Skeletal muscle satellite cell (primary cell): ENCODE results near the gene AJAP1.

Experiments used
- H3K27me3 ChIP-seq: 2 replicates; pipeline ENCODE4 v1.7.0; 2013; ENCODE audit warnings: low read length; ENCODE audit not compliant: control insufficient read depth, insufficient read depth
- H3K36me3 ChIP-seq: 2 replicates; pipeline ENCODE4 v1.7.0; 2013; ENCODE audit warnings: mild to moderate bottlenecking, control low read depth, low read length; ENCODE audit not compliant: insufficient read depth
- H3K4me1 ChIP-seq: 2 replicates; pipeline ENCODE4 v1.7.0; 2013; ENCODE audit warnings: low read length; ENCODE audit not compliant: control insufficient read depth, insufficient read depth
- H3K4me2 ChIP-seq: 2 replicates; pipeline ENCODE4 v1.7.0; 2013; ENCODE audit warnings: mild to moderate bottlenecking, low read length
- H3K4me3 ChIP-seq: 2 replicates; pipeline ENCODE4 v1.7.0; 2013; ENCODE audit warnings: low read length
- H3K9ac ChIP-seq: 2 replicates; pipeline ENCODE4 v1.7.0; 2013; ENCODE audit warnings: mild to moderate bottlenecking, low read depth, low read length, moderate library complexity
- H3K9me3 ChIP-seq: replicated peaks from 2 replicates; pipeline ENCODE4 v1.7.0; 2013; ENCODE audit warnings: mild to moderate bottlenecking, control low read depth, low read length

AJAP1 gene

DNA sequence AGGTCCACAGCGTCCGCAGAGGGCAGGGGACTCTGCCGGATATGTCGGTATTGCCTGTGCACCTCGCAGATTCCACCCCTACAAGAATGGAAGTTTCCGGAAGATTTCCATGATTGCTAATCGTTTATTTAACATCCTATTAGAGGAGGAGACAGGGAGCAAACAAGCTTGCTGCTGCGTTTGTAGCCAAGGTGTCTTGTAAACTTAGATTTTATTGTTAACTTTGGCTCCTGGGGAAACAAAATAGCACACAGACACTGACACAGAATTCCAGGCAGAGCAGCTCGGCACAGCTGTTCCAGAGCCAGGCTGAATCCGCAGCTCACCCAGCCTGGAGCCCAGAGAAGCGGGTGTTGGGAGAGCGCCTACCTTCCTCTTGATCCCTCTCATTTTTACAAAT lies 75.7 kb downstream of the AJAP1 start:
- Histone ChIP-seq H3K9me3 (peaks cover 33% of the 10 kb centered on the region), H3K4me3 (no peak overlapping the region), H3K4me1 (no peaks in the 10 kb centered on the region)

DNA sequence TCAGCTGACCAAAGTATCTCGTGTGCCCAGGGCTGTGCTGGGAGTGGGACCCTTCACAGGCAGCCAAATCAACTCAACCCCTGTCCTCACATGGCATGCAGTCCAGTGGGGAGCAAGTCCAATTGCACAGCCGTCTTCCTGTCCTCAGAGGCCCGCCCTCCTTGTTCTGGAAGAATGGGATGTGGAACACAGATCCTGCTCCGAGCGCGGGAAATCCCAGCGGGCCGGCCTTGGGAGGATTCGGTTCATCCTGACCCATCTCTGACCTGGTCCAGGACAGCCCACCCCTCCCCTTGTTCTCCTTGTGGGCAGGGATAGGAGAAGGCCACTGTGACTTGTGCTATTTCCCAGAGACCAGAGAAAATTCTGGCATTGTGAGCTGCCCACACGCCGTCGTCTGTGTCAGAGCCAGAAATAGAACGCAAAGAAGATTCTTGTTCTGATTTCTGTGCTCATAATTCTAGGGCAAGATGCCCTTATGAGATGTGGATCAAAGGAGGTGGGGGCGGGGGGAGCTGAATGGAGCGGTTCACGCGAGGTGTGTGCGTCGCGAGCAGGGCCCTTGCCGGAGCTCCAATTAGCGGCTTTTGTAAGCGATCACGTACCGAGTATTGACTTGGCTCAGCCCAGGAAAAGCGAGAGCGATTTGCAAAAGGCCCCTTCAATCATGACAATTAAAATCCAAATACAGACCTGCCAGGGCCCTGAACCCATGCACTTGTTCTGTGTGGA lies 79.2 kb downstream of the AJAP1 start:
- H3K4me2 ChIP-seq = no peak overlapping the region
- H3K27me3 ChIP-seq = no peaks in the 10 kb centered on the region
- no peaks in the 10 kb centered on the region for H3K4me1 ChIP-seq
- H3K9me3 ChIP-seq = peaks cover 37% of the 10 kb centered on the region
- H3K4me3 ChIP-seq = no peak overlapping the region
- H3K9ac ChIP-seq = no peak overlapping the region
- H3K36me3 ChIP-seq = no peaks in the 10 kb centered on the region

More for the DNA sequence above, 75.7 kb downstream of the AJAP1 start:
- H3K36me3 ChIP-seq = no peaks in the 10 kb centered on the region
- H3K27me3 ChIP-seq = no peaks in the 10 kb centered on the region
- H3K4me2 ChIP-seq = no peak overlapping the region
- H3K9ac ChIP-seq = no peak overlapping the region

DNA sequence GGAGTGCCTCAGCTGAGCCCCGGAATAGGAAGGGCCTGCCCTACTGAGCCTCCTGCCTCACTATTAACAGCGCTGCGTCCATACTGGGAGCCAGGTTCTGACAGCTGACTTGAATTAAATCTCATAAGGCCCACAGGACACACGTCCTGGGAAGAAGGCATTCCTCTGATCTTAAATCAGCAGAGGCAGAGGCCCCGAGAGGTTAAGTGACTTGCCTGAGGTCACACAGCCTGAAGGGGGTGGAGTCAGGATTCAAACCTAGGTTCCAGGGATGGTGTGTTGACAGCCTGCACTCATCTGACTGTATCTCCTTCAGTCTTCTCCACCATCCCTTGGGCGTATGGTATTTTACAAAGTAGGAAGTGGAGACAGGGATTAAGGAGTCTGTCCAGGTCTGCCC lies 79.8 kb downstream of the AJAP1 start:
- Histone ChIP-seq H3K27me3 (no peaks in the 10 kb centered on the region), H3K9me3 (peaks cover 41% of the 10 kb centered on the region), H3K36me3 (no peaks in the 10 kb centered on the region)

DNA sequence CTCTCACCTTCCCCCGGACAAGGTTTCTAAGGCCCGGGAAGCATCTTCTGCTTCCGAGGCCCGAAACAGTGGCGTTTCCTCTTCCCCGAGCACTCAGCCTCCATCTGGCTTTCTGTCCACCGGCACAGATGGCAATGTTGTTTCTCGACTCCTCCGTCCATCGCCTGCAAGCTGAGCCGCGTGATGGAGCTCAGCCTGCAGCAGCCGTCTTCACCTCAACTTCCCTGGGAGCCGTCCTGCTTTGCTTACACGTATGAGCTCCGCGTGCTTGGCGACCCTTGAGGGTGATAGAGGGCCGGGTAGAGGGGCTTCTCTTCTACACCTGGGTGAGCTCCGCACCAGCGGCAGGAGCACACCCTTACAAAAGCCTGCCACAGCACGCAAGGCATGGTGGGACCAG lies 80.4 kb downstream of the AJAP1 start:
- Histone ChIP-seq H3K27me3 (no peaks in the 10 kb centered on the region), H3K4me1 (no peaks in the 10 kb centered on the region), H3K4me3 (no peak overlapping the region), H3K4me2 (no peak overlapping the region), H3K36me3 (no peaks in the 10 kb centered on the region), H3K9ac (no peak overlapping the region), H3K9me3 (peaks cover 41% of the 10 kb centered on the region)

More for the DNA sequence above, 79.8 kb downstream of the AJAP1 start:
- no peak overlapping the region for H3K4me3 ChIP-seq
- no peak overlapping the region for H3K9ac ChIP-seq
- no peak overlapping the region for H3K4me2 ChIP-seq
- H3K4me1 ChIP-seq = no peaks in the 10 kb centered on the region

DNA sequence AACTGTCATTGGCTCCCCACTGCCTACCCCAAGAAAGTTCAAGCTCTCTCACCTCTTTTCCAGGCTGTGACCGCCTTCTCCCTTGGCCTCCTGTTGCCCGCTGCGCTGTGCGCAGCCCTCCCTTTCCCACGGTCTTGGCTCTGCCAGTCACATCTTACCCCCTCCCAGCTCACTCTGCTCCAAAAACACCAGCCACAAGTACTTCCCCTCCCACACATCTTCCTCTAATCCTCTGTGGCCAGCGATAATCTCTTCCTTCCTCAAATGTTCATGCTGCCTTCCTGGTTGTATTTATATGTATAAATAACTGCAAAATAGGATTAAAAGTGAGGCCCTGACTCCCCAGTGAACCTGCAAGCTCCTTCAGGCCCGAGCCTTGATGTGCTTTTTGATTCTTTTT lies 81.8 kb downstream of the AJAP1 start:
- no peaks in the 10 kb centered on the region for H3K4me1 ChIP-seq
- no peak overlapping the region for H3K4me2 ChIP-seq
- peaks cover 34% of the 10 kb centered on the region for H3K9me3 ChIP-seq
- H3K36me3 ChIP-seq = no peaks in the 10 kb centered on the region
- H3K4me3 ChIP-seq = no peak overlapping the region
- H3K27me3 ChIP-seq = no peaks in the 10 kb centered on the region
- H3K9ac ChIP-seq = no peak overlapping the region

DNA sequence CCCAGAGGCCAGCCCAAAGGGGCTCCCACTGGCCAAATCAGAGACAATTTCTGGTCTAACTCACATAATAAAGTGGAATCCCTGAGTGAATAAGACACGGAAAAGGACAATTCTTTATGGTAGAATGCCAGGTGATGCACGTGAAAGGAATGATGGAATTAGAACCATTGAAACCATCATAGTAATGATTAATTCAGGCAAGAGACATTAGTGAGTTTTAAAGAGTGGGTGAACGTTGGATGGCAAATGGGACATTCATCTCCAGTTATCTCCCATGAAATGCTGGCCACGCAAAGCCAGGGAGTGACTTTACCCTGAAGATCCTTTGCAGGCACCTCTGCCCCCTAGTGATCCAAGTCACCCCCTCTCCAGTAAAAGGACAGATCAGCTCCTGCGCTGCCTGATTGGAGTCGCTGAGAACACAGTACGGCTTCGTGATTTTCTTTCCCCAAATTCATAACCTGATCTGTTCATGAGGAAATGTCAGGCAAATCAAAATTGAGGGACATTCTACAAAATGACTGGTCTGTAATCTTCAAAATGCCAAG lies 87.5 kb downstream of the AJAP1 start:
- H3K27me3 ChIP-seq = no peaks in the 10 kb centered on the region
- no peaks in the 10 kb centered on the region for H3K36me3 ChIP-seq
- H3K9me3 ChIP-seq = peaks cover 20% of the 10 kb centered on the region

DNA sequence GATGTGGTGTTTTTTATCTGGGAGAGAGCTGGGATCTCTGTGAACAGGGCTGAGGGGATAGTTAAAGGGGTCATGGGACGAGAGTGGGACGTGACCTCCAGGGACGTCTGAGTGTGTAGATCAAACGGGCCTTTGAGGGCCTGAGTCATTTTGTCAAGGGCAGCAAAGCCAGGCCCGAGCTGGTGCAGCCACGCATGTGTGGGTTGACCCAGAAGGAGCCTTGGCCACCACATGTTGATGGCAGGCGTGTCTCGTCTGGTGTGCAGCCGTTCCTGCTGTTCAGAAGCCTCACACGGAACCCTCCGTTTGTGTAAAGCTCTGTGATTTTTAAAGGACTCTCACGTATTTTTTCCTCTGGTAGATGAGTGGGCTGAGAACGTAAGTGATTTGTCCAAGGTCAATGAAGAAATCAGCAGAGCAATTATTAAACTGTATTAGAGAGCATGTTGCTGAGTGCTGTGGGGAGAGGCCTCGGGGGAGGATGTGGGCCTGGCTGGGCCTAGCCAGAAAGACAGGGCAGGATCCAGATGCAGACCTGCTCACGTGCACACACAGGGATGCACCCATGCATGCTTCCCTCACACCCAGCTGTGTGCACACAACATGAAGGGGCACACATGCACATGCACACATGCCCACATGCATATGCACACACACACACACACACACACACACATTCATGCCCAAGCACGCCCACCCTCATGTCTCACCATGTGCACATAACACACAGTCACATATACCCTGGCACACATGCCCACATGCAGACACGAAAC lies 89.8 kb downstream of the AJAP1 start:
- no peaks in the 10 kb centered on the region for H3K4me1 ChIP-seq
- no peaks in the 10 kb centered on the region for H3K27me3 ChIP-seq
- peaks cover 13% of the 10 kb centered on the region for H3K9me3 ChIP-seq
- H3K36me3 ChIP-seq = no peaks in the 10 kb centered on the region
- H3K9ac ChIP-seq = no peak overlapping the region
- no peak overlapping the region for H3K4me3 ChIP-seq
- H3K4me2 ChIP-seq = no peak overlapping the region

More for the DNA sequence above, 87.5 kb downstream of the AJAP1 start:
- H3K4me2 ChIP-seq = no peak overlapping the region
- no peaks in the 10 kb centered on the region for H3K4me1 ChIP-seq
- H3K4me3 ChIP-seq = no peak overlapping the region
- H3K9ac ChIP-seq = no peak overlapping the region

DNA sequence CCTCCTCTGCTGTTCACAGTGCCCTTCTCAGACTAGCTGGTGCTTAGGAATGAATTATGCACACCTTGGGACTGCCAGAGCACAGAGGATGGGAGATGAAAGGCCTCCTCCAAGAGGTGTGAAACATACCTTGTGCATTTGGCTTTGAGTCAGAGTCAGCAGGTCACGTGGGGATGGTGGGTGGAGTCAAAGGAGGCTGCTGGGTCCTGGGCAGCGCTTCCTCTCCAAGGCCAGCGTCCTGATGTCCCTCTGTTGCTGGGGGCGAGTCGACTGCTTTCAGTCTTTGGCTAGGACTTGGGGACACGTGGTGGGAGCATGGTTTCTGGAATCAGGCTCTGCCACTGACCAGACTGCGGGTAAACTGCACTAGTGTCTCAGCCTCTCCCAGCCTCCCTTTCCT lies 91.2 kb downstream of the AJAP1 start:
- no peaks in the 10 kb centered on the region for H3K36me3 ChIP-seq
- H3K4me2 ChIP-seq = no peak overlapping the region
- no peaks in the 10 kb centered on the region for H3K27me3 ChIP-seq
- H3K4me3 ChIP-seq = no peak overlapping the region
- peaks cover 18% of the 10 kb centered on the region for H3K9me3 ChIP-seq
- H3K9ac ChIP-seq = no peak overlapping the region
- no peaks in the 10 kb centered on the region for H3K4me1 ChIP-seq

DNA sequence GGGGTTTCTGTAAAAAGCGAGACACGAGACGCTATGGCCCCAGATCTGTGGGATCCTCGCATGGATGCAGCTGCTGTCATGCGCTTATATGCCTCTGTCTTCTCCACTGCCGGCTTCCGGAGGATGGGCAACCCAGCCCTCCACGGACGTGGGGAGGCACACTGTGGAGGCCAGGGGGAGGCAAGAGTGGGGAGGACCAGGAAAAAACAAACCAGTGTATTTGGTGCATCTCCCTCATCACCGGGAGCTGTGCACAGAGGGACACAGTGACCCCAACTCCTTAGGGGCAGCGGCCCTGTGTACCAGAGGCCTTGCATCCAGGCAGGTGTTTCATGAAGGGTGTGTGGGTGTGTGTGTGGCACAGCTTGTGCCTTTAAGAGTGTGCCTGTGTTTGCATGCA lies 95.0 kb downstream of the AJAP1 start:
- no peak overlapping the region for H3K4me2 ChIP-seq
- no peaks in the 10 kb centered on the region for H3K27me3 ChIP-seq
- H3K9ac ChIP-seq = no peak overlapping the region
- no peak overlapping the region for H3K4me3 ChIP-seq
- no peaks in the 10 kb centered on the region for H3K4me1 ChIP-seq
- H3K9me3 ChIP-seq = peaks cover 22% of the 10 kb centered on the region
- H3K36me3 ChIP-seq = no peaks in the 10 kb centered on the region

DNA sequence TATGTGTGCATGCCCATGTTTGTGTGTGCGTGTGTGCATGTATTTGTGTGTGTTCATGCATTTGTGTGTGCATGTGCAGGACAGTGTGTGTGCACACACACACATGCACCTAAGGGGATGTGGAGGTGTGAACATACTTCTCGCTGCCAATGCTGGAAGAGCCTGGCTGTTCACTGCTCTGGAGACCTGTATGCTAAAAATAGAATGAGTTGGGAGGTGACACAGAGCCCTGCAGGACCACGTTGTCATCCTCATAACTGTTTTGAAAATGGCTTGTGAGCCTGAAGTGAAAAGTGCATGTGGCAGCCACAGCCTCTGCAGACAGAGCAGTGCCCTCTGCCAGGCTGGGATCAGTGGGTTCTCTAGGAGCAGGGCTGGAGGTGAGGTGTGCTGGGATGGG lies 95.8 kb downstream of the AJAP1 start:
- H3K4me3 ChIP-seq = no peak overlapping the region
- no peak overlapping the region for H3K9ac ChIP-seq
- no peaks in the 10 kb centered on the region for H3K27me3 ChIP-seq
- no peaks in the 10 kb centered on the region for H3K4me1 ChIP-seq
- no peak overlapping the region for H3K4me2 ChIP-seq
- peaks cover 20% of the 10 kb centered on the region for H3K9me3 ChIP-seq
- no peaks in the 10 kb centered on the region for H3K36me3 ChIP-seq

DNA sequence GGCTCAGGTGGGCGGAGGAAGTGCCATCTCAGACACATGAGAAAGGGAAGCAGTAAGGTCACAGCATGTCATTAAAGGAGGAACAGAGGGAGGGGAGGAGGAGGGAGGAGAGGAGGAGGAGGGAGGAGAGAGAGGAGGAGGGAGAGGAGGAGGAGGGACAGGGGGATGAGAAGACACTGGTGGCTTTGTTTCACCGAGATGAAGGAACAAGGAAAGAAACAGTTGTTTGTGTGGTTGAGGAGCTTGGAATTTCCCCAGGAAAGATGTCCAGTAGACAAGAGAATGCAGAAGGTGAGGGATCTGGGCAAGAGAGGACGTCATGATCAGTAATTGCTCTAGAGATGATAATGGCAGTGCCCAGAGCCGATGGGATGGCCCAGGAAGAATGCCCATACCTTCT lies 97.7 kb downstream of the AJAP1 start:
- Histone ChIP-seq H3K36me3 (no peaks in the 10 kb centered on the region), H3K9ac (no peak overlapping the region), H3K4me3 (no peak overlapping the region), H3K9me3 (peaks cover 26% of the 10 kb centered on the region), H3K27me3 (no peaks in the 10 kb centered on the region), H3K4me1 (no peaks in the 10 kb centered on the region), H3K4me2 (no peak overlapping the region)
